ENCODE data around the gene C6orf89.

The C6orf89 gene

DNA sequence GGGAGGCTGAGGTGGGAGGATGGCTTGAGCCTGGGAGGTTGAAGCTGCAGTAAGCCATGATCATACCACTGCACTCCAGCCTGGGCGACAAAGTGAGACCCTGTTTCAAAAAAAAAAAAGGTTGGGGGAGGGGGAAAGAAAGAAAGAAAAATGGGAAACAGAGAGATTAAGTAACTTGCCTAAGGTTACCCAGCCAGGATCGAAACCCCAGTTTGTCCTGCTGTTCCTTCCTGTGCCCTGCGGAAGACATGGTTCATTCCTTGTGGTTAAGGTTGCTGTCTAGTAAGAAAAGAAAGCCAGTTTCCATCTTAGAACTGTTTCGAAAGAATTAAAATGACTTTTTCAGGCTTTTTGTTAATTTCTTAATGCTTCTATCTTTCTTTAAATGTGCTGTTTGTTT lies 29.8 kb downstream of the C6orf89 start:
- TF ChIP-seq TAF1 (IDR thresholded peaks at IDR 0.05; ENCODE audit: borderline replicate concordance, low read depth, low read length) (no peak), POLR2A (IDR thresholded peaks at IDR 0.05; ENCODE audit: low read depth, low read length) (no peak), POLR2AphosphoS5 (IDR thresholded peaks at IDR 0.05; ENCODE audit: low read depth, low read length) (no peak)
- FAIRE-seq: no peak

DNA sequence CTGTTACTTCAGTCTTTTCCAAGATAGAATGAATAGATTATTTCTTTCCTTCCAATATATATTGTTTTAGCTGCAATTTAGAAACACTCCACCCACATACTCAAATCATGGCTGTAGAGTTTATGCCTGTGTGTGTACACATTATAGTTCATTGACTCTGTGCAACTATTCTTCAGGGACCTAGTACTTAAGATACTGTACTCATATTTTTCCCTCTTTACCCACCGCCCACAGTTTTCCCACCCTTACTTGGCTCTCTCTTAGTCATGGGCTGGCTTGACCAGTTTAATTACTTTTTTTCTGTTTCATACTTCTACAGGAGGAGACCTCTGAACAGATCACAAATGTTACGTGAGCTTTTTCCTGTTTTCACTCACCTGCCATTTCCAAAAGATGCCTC lies 30.4 kb downstream of the C6orf89 start:
- TF ChIP-seq POLR2AphosphoS5 (IDR thresholded peaks at IDR 0.05; ENCODE audit: low read depth, low read length) (no peak), TAF1 (IDR thresholded peaks at IDR 0.05; ENCODE audit: borderline replicate concordance, low read depth, low read length) (no peak), POLR2A (IDR thresholded peaks at IDR 0.05; ENCODE audit: low read depth, low read length) (no peak)
- FAIRE-seq: no peak

More for the DNA sequence above, 29.8 kb downstream of the C6orf89 start:
- DNase-seq (ENCODE audit: insufficient read length): no peak

GRCh38 chr6:36917541-36918193 lies 31.9 kb downstream of the C6orf89 start:
- DNase-seq (ENCODE audit: insufficient read length): no peak
- FAIRE-seq: no peak
- no peak for TF ChIP-seq POLR2A (IDR thresholded peaks at IDR 0.05; ENCODE audit: low read depth, low read length)
- TF ChIP-seq TAF1 (IDR thresholded peaks at IDR 0.05; ENCODE audit: borderline replicate concordance, low read depth, low read length): no peak
- TF ChIP-seq POLR2AphosphoS5 (IDR thresholded peaks at IDR 0.05; ENCODE audit: low read depth, low read length): no peak

More for the DNA sequence above, 30.4 kb downstream of the C6orf89 start:
- DNase-seq (ENCODE audit: insufficient read length): no peak

DNA sequence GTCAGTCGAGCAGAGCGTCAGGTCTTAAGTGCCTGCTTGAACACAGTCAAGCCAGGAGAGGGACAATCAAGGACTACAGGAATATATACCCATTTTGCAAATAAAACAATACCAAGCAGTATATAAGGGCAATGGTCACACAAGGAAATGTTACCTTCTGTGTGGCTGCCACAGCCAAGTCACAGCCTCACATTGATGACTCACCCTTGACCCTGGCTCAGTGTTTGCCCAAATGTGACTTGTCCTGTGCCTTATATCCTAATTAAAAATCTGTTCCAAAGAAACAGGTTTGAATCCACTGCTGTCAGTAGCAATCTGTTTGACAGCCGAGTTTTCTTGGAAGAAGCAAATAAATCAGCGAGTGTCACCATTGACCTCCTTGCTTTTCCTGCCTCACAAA lies 34.3 kb downstream of the C6orf89 start:
- DNase-seq (ENCODE audit: insufficient read length): no peak
- no peak for FAIRE-seq
- no peak for TF ChIP-seq POLR2AphosphoS5 (IDR thresholded peaks at IDR 0.05; ENCODE audit: low read depth, low read length)
- TF ChIP-seq TAF1 (IDR thresholded peaks at IDR 0.05; ENCODE audit: borderline replicate concordance, low read depth, low read length): no peak
- no peak for TF ChIP-seq POLR2A (IDR thresholded peaks at IDR 0.05; ENCODE audit: low read depth, low read length)

- FAIRE-seq (no peak), DNase-seq (ENCODE audit: insufficient read length) (no peak)
- TF ChIP-seq TAF1 (IDR thresholded peaks at IDR 0.05; ENCODE audit: borderline replicate concordance, low read depth, low read length) (no peak), POLR2A (IDR thresholded peaks at IDR 0.05; ENCODE audit: low read depth, low read length) (no peak), POLR2AphosphoS5 (IDR thresholded peaks at IDR 0.05; ENCODE audit: low read depth, low read length) (no peak)
Measured at GRCh38 chr6:36920546-36920945, 34.8 kb downstream of the C6orf89 start.

GRCh38 chr6:36924131-36924530 lies 38.4 kb downstream of the C6orf89 start:
- DNase-seq (ENCODE audit: insufficient read length) (no peak), FAIRE-seq (no peak)
- TF ChIP-seq POLR2AphosphoS5 (IDR thresholded peaks at IDR 0.05; ENCODE audit: low read depth, low read length): no peak
- TF ChIP-seq POLR2A (IDR thresholded peaks at IDR 0.05; ENCODE audit: low read depth, low read length): no peak
- TF ChIP-seq TAF1 (IDR thresholded peaks at IDR 0.05; ENCODE audit: borderline replicate concordance, low read depth, low read length): no peak

DNA sequence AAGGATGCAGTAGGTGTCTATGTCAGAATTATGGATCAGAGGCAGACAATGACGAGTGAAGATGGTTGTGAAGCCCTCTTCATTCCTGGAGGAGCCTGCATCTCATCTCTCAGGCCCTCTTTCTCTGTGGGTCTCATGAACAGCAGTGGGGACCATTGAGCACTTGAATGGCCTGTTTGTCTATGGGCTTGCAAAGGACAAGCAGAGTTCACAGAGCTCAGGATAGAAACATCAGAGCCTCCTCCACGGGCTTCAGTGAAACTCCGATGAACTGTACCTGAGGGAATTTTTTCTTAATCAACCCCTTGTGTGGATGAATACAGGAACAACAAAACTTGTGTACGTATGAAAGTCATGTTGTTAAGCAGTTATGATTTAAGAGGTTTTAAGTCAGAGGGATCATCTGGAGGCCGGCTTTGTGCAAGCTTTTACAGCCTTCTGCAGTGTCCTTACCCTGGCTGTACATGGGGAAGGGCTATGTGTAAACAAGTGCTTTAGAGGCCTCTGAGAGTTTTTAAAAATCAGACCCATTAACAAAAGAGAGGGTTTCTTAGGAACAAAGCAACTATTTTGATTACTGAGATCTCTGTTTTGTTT lies 39.1 kb downstream of the C6orf89 start:
- no peak for TF ChIP-seq TAF1 (IDR thresholded peaks at IDR 0.05; ENCODE audit: borderline replicate concordance, low read depth, low read length)
- no peak for TF ChIP-seq POLR2A (IDR thresholded peaks at IDR 0.05; ENCODE audit: low read depth, low read length)
- TF ChIP-seq POLR2AphosphoS5 (IDR thresholded peaks at IDR 0.05; ENCODE audit: low read depth, low read length): no peak
- FAIRE-seq (no peak), DNase-seq (ENCODE audit: insufficient read length) (no peak)

DNA sequence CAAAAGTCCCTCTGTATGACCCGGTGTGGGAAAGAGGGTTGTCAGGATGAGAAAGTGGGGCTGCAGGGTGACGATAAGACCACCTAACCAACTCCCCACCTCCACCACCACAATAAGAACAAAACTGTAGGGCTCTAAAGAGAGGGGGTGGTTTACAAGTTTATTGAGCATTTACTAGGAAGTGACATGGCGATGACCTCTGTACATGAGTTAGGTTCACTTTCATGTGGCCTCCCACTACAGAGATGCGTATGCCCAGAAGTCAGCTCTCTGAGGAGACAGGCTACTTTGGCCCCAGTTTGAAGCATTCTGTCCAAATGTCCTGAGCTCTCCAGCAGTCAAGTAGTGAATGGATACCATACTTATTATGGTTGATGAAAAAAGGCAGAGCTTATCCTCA lies 40.1 kb downstream of the C6orf89 start:
- FAIRE-seq (peak; percentile 33), DNase-seq (ENCODE audit: insufficient read length) (no peak)
- TF ChIP-seq TAF1 (IDR thresholded peaks at IDR 0.05; ENCODE audit: borderline replicate concordance, low read depth, low read length): no peak
- TF ChIP-seq POLR2A (IDR thresholded peaks at IDR 0.05; ENCODE audit: low read depth, low read length): no peak
- no peak for TF ChIP-seq POLR2AphosphoS5 (IDR thresholded peaks at IDR 0.05; ENCODE audit: low read depth, low read length)

DNA sequence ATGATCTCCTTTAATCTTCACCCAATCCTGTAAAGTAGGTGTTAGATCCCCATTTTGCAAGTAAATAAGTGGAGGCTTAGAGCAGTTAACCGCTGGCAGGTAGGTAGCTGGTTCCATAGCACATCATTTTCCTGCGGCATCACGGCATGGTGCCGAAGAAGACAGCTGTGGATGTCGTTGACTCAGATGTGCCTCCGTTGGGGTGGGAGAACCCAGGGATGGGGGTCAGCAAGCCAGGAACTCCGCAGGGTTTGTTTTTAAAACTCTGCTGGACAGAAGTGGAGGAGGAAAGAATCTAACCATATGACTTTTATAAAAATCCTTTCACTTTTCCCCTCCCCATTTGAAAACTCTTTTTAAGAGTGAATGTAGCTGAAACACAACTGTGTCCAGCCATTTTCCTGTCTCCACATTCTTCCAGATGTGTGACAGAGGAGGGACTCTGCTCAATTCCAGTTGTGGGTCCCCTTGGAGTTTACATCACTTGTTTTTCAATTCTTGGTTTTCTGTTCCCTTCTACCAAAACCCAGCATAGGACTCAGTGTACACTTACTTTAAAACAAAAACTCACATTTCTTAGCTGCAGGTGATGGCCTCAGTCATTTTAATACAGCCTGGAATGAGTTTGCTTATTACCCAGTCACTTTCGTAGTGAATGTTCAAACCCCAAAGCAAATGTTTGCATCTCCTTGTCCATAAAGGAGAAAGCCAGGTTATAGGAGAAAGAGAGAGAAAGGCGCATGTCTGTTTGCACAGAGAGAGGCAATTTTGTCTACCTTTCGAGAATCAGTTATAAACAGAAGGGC lies 41.2 kb downstream of the C6orf89 start:
- FAIRE-seq: no peak
- TF ChIP-seq POLR2AphosphoS5 (IDR thresholded peaks at IDR 0.05; ENCODE audit: low read depth, low read length) (no peak), POLR2A (IDR thresholded peaks at IDR 0.05; ENCODE audit: low read depth, low read length) (no peak), TAF1 (IDR thresholded peaks at IDR 0.05; ENCODE audit: borderline replicate concordance, low read depth, low read length) (no peak)
- DNase-seq (ENCODE audit: insufficient read length): no peak

DNA sequence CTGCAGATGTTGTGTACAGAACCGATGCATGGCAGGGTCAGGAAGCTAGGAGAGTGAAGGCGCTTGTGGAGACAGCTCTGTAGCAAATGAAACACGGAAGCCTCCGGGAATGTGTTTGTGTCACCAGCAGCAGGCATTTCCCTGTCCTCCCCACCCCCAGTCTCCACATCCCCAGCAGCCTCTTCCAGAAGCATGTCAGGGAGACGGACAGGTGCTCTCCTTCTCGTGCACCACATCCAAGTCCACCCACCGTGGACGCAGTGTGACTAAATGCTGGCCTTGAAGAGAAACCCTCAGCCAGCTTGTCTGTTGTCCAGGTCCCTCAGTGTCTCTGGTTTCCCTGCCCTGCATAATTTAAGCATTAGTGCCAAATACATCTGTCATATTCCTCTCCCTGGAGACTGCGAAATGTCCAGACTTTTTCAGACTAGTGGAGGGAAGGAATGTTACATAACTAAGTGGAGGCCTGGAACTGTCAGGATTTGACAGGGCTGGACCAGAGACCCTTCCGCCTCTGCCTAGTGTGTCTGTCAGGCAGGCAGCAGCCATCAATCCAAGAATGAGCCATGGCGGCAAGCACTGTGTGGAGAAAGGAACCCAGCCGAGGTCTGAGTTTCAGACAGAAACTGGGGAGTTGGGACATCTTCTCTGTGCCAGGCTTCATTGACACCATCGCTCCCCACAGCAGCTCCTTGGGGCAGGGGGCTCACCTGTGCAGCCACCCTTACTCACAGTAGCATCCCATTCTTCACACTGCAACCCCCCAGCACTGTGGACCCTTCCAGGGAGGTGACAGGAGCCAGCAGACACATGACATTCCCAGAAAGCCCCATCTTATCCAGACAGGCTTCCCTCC lies 42.2 kb downstream of the C6orf89 start:
- FAIRE-seq (no peak), DNase-seq (ENCODE audit: insufficient read length) (no peak)
- no peak for TF ChIP-seq POLR2A (IDR thresholded peaks at IDR 0.05; ENCODE audit: low read depth, low read length)
- no peak for TF ChIP-seq POLR2AphosphoS5 (IDR thresholded peaks at IDR 0.05; ENCODE audit: low read depth, low read length)
- TF ChIP-seq TAF1 (IDR thresholded peaks at IDR 0.05; ENCODE audit: borderline replicate concordance, low read depth, low read length): no peak

- TF ChIP-seq POLR2AphosphoS5 (IDR thresholded peaks at IDR 0.05; ENCODE audit: low read depth, low read length) (no peak), TAF1 (IDR thresholded peaks at IDR 0.05; ENCODE audit: borderline replicate concordance, low read depth, low read length) (no peak), POLR2A (IDR thresholded peaks at IDR 0.05; ENCODE audit: low read depth, low read length) (no peak)
- FAIRE-seq (no peak), DNase-seq (ENCODE audit: insufficient read length) (no peak)
Measured at GRCh38 chr6:36928547-36928918, 42.8 kb downstream of the C6orf89 start.
